ENCODE measurements around the gene MACROD1. TPM values are rescaled to one million over a fixed set of nuclear protein-coding genes. Genes with fewer than 3 reads are reported as not detected.
"Not testable (repeated sequence)": the region's sequence is repeated elsewhere in the genome, so short reads cannot be mapped to it uniquely, and the experiment has no call there.

The MACROD1 gene
- total and polyA plus RNA-seq, 2 experiments from 2014 or later: 21.2 to 29.8 TPM

DNA sequence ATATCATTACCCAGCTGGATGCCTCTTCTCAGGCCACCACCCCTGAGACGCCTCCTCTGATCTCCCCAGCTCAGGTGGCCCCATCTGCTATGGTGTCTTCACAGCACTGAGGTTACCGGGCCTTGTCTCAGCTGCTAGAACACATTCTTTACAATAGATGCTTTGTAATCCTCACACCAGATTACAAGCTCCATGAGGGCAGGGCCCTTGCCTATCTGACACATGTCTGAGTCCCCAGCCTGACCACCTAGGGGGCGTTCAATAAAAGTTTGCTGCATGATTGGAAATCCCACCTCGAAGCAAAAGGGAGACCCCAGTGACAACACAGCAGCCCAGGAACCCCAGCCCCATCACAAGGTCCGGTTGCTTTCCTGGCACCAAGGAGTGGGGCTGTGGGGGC lies 2.0 kb downstream of the MACROD1 start:
- H3K4me2 ChIP-seq: no peak overlapping the region
- no peaks in the 10 kb centered on the region for H3K9me2 ChIP-seq (replicated peaks; ENCODE audit: insufficient read depth)
- no peaks in the 10 kb centered on the region for H3K36me3 ChIP-seq (replicated peaks; ENCODE audit: insufficient read depth, low read depth)
- H3K4me3 ChIP-seq: no peak overlapping the region
- no peak overlapping the region for H3K27ac ChIP-seq
- peaks cover 10% of the 10 kb centered on the region for H3K4me1 ChIP-seq (ENCODE audit: insufficient read depth)
- H3K27me3 ChIP-seq: no peaks in the 10 kb centered on the region
- H4K20me1 ChIP-seq (ENCODE audit: insufficient read depth, poor library complexity, severe bottlenecking): no peaks in the 10 kb centered on the region
- H2AFZ ChIP-seq: no peak overlapping the region
- TF ChIP-seq EZH2 (IDR thresholded peaks at IDR 0.05; ENCODE audit: borderline replicate concordance) (no peak), EZH2phosphoT487 (IDR thresholded peaks at IDR 0.05; ENCODE audit: low read depth, severe bottlenecking, unreplicated experiment) (no peak)
- TF ChIP-seq, protein P1, sequence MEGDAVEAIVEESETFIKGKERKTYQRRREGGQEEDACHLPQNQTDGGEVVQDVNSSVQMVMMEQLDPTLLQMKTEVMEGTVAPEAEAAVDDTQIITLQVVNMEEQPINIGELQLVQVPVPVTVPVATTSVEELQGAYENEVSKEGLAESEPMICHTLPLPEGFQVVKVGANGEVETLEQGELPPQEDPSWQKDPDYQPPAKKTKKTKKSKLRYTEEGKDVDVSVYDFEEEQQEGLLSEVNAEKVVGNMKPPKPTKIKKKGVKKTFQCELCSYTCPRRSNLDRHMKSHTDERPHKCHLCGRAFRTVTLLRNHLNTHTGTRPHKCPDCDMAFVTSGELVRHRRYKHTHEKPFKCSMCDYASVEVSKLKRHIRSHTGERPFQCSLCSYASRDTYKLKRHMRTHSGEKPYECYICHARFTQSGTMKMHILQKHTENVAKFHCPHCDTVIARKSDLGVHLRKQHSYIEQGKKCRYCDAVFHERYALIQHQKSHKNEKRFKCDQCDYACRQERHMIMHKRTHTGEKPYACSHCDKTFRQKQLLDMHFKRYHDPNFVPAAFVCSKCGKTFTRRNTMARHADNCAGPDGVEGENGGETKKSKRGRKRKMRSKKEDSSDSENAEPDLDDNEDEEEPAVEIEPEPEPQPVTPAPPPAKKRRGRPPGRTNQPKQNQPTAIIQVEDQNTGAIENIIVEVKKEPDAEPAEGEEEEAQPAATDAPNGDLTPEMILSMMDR (IDR thresholded peaks at IDR 0.05; ENCODE audit: poor library complexity): no peak
- peaks cover 9% of the 10 kb centered on the region for H3K79me2 ChIP-seq
- WGBS (ENCODE audit: low lambda C conversion rate, missing lambda C conversion rate): 99% methylated on average over 5 of the region's 5 CpGs
- no peaks in the 10 kb centered on the region for H3K9me3 ChIP-seq (ENCODE audit: low read depth)
- no peak for DNase-seq (ENCODE audit: low spot score)

DNA sequence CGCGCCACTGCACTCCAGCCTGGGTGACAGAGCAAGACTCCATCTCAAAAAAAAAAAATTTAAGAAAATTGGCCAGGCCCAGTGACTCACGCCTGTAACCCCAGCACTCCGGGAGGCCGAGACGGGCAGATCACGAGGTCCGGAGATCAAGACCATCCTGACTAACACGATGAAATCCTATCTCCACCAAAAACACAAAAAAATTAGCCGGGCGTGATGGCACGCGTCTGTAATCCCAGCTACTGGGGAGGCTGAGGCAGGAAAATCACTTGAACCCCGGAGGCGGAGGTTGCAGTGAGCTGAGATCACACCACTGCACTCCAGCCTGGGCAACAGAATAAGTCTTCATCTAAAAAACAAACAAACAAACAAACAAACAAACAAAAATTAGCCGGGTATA lies 3.1 kb downstream of the MACROD1 start:
- not testable (repeated sequence) for DNase-seq (ENCODE audit: low spot score); H4K20me1 ChIP-seq (ENCODE audit: insufficient read depth, poor library complexity, severe bottlenecking); H3K27ac ChIP-seq; H3K4me3 ChIP-seq; H3K36me3 ChIP-seq (replicated peaks; ENCODE audit: insufficient read depth, low read depth); H3K4me2 ChIP-seq; H2AFZ ChIP-seq; H3K27me3 ChIP-seq; H3K9me2 ChIP-seq (replicated peaks; ENCODE audit: insufficient read depth); H3K9me3 ChIP-seq (ENCODE audit: low read depth); H3K79me2 ChIP-seq
- H3K4me1 ChIP-seq (ENCODE audit: insufficient read depth): peaks cover 10% of the 10 kb centered on the region
- WGBS (ENCODE audit: low lambda C conversion rate, missing lambda C conversion rate): 96% methylated on average over 16 of the region's 16 CpGs

DNA sequence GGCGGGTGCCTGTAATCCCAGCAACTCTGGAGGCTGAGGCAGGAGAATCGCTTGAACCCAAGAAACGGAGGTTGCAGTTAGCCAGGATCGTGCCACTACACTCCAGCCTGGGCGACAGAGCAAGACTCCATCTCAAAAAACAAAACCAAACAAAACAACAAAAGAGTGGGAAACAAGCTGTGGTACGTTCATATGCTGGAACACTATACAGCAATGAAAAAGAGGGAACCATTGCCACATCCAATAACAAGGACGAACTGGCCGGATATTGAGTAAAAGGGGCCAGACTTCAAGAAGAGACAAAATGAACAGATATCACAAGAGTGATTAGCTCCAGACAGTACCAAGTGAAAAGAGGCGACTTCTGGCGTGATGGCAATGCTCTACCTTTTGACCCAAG lies 4.9 kb downstream of the MACROD1 start:
- peaks cover 3% of the 10 kb centered on the region for H3K4me1 ChIP-seq (ENCODE audit: insufficient read depth)
- no peak overlapping the region for H3K4me3 ChIP-seq
- no peaks in the 10 kb centered on the region for H3K9me3 ChIP-seq (ENCODE audit: low read depth)
- no peak for TF ChIP-seq EZH2 (IDR thresholded peaks at IDR 0.05; ENCODE audit: borderline replicate concordance)
- TF ChIP-seq, protein P1 (IDR thresholded peaks at IDR 0.05; ENCODE audit: poor library complexity): no peak
- no peak for TF ChIP-seq EZH2phosphoT487 (IDR thresholded peaks at IDR 0.05; ENCODE audit: low read depth, severe bottlenecking, unreplicated experiment)
- no peaks in the 10 kb centered on the region for H3K36me3 ChIP-seq (replicated peaks; ENCODE audit: insufficient read depth, low read depth)
- H3K4me2 ChIP-seq: no peak overlapping the region
- no peak overlapping the region for H3K27ac ChIP-seq
- H3K27me3 ChIP-seq: no peaks in the 10 kb centered on the region
- DNase-seq (ENCODE audit: low spot score): no peak
- H2AFZ ChIP-seq: no peak overlapping the region
- WGBS (ENCODE audit: low lambda C conversion rate, missing lambda C conversion rate): 96% methylated on average over 10 of the region's 10 CpGs
- no peaks in the 10 kb centered on the region for H3K9me2 ChIP-seq (replicated peaks; ENCODE audit: insufficient read depth)
- H4K20me1 ChIP-seq (ENCODE audit: insufficient read depth, poor library complexity, severe bottlenecking): no peaks in the 10 kb centered on the region
- no peaks in the 10 kb centered on the region for H3K79me2 ChIP-seq

DNA sequence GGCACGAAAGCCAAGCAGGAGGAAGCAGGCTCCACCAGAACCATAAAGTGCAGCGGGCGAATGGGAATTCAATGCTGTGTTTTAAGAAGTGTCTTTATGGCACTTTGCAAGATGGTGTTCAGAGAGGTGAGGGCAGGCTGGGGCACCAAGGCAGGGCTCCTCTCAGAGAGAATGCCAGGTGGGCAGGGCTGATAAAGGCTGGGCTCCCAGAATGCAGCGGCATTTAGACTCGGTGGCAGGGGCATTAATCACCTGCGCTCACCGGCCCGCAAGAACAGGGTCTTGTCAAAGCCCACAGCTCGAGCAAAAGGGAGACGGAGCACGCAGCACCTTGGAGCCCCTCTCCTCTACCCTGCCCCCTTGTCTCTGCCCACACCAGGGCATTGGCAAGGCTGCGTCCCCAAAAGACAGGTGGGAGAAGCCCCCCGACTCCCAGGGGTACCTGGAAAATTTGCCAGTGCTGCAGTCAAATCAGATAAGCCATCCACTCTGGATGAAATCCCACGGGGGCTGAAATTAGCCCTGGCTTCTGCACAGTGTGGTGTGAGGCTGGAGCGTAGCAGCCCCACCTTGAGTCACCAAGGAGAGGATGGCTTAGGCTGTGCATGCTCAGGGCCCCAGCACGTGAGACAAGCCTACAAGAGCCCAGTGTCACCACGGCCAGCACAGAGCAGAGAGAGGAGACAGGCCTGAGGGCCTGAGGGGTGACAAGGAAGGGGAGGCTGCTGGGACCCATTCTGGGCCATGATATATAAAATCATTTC lies 8.1 kb downstream of the MACROD1 start:
- Histone ChIP-seq H3K9me2 (replicated peaks; ENCODE audit: insufficient read depth) (no peaks in the 10 kb centered on the region), H4K20me1 (ENCODE audit: insufficient read depth, poor library complexity, severe bottlenecking) (no peaks in the 10 kb centered on the region), H3K4me1 (ENCODE audit: insufficient read depth) (no peaks in the 10 kb centered on the region), H3K79me2 (no peaks in the 10 kb centered on the region), H3K9me3 (ENCODE audit: low read depth) (no peaks in the 10 kb centered on the region), H2AFZ (no peak overlapping the region), H3K27me3 (no peaks in the 10 kb centered on the region), H3K4me3 (no peak overlapping the region), H3K27ac (no peak overlapping the region), H3K4me2 (no peak overlapping the region), H3K36me3 (replicated peaks; ENCODE audit: insufficient read depth, low read depth) (no peaks in the 10 kb centered on the region)
- DNase-seq (ENCODE audit: low spot score): no peak
- TF ChIP-seq EZH2phosphoT487 (IDR thresholded peaks at IDR 0.05; ENCODE audit: low read depth, severe bottlenecking, unreplicated experiment): no peak
- no peak for TF ChIP-seq EZH2 (IDR thresholded peaks at IDR 0.05; ENCODE audit: borderline replicate concordance)
- TF ChIP-seq, protein P1 (IDR thresholded peaks at IDR 0.05; ENCODE audit: poor library complexity): no peak
- WGBS (ENCODE audit: low lambda C conversion rate, missing lambda C conversion rate): 87% methylated on average over 17 of the region's 17 CpGs

All from hepatocyte (in vitro differentiated cells).